ENCODE data around the gene FUCA1.

DNA sequence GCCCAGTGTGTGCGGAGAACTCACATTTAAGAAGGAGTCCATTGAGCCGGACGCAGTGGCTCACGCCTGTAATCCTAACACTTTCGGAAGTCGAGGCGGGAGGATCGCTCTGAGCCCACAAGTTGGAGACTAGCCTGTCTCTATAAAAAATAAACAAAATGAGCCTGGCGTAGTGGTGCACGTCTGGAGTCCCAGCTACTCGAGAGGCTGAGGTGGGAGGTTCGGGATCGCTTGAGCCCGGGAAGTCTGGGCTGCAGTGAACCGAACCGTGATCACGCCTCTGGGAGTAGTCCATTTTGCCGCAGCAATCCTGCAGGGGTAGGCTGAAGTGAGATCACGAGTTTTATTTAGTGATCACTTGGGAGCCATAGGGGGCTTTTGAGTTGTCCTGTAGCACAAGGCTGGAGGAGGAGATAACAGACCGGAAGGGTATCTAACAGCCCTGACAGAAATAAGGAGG is 497 bp upstream of the FUCA1 start:
- TF ChIP-seq EZH2 (IDR thresholded peaks at IDR 0.05; ENCODE audit: borderline replicate concordance, low read length) (no peak), CTCF (conservative IDR thresholded peaks at IDR 0.05 in 1 of 2, IDR thresholded peaks at IDR 0.05 in 1 of 2; ENCODE audit: extremely low read depth in 1 of 2, insufficient read depth in 1 of 2, low read depth in 1 of 2, low read length in 2 of 2) (no peak)
